ENCODE results near the gene ATF6. TPM values are rescaled to one million over a fixed set of nuclear protein-coding genes. Genes with fewer than 3 reads are reported as not detected.

Gene ATF6
- total and polyA plus RNA-seq, 8 donors = 3.4 to 54.3 (median 13.5) TPM

GRCh38 chr1:161987872-161988271 lies 221.8 kb downstream of the ATF6 start:
- 79 to 83% (median 80%) methylated on average over 5 of the region's 5 CpGs for WGBS, 5 donors
- DNase-seq = no peak
- Histone ChIP-seq H3K36me3 (no peaks in the 10 kb centered on the region), H3K27me3 (no peaks in the 10 kb centered on the region), H3K27ac (no peak overlapping the region), H3K9me3 (peaks cover 0 to 22% (median 17%) of the 10 kb centered on the region in 4 donors), H3K4me3 (no peak overlapping the region), H3K4me1 (peaks cover 0 to 8% (median 0%) of the 10 kb centered on the region in 4 donors)
- intact Hi-C loops (cut with DNase I; ENCODE audit: low total_unique reads) = no loop called here
- TF ChIP-seq EP300 (IDR thresholded peaks at IDR 0.05) (no peak), CTCF (IDR thresholded peaks at IDR 0.05) (no peak), POLR2A (IDR thresholded peaks at IDR 0.05) (no peak), POLR2AphosphoS5 (IDR thresholded peaks at IDR 0.05) (no peak)

GRCh38 chr1:161988413-161988812 lies 222.3 kb downstream of the ATF6 start:
- Histone ChIP-seq H3K27ac (no peak overlapping the region), H3K9me3 (peaks cover 0 to 22% (median 17%) of the 10 kb centered on the region in 4 donors), H3K36me3 (no peaks in the 10 kb centered on the region), H3K27me3 (no peaks in the 10 kb centered on the region), H3K4me1 (peaks cover 0 to 8% (median 0%) of the 10 kb centered on the region in 4 donors), H3K4me3 (no peak overlapping the region)
- TF ChIP-seq POLR2AphosphoS5 (IDR thresholded peaks at IDR 0.05) (no peak), CTCF (IDR thresholded peaks at IDR 0.05) (no peak), EP300 (IDR thresholded peaks at IDR 0.05) (no peak), POLR2A (IDR thresholded peaks at IDR 0.05) (no peak)
- no peak for DNase-seq
- intact Hi-C loops (cut with DNase I; ENCODE audit: low total_unique reads) = no loop called here
- WGBS, 5 donors = 61 to 73% (median 67%) methylated on average over 5 of the region's 5 CpGs

GRCh38 chr1:161989108-161989507 lies 223.0 kb downstream of the ATF6 start:
- Histone ChIP-seq H3K9me3 (peaks cover 0 to 22% (median 17%) of the 10 kb centered on the region in 4 donors), H3K4me3 (no peak overlapping the region), H3K4me1 (peaks cover 0 to 8% (median 0%) of the 10 kb centered on the region in 4 donors), H3K27ac (no peak overlapping the region), H3K36me3 (no peaks in the 10 kb centered on the region), H3K27me3 (no peaks in the 10 kb centered on the region)
- no peak for TF ChIP-seq CTCF (IDR thresholded peaks at IDR 0.05)
- no peak for TF ChIP-seq POLR2AphosphoS5 (IDR thresholded peaks at IDR 0.05)
- TF ChIP-seq EP300 (IDR thresholded peaks at IDR 0.05) = no peak
- TF ChIP-seq POLR2A (IDR thresholded peaks at IDR 0.05) = no peak
- no peak for DNase-seq
- intact Hi-C loops (cut with DNase I; ENCODE audit: low total_unique reads) = no loop called here

- no peak overlapping the region for H3K4me3 ChIP-seq
- intact Hi-C loops (cut with DNase I; ENCODE audit: low total_unique reads) = no loop called here
- H3K4me1 ChIP-seq = peaks cover 0 to 8% (median 0%) of the 10 kb centered on the region in 4 donors
- TF ChIP-seq POLR2A (IDR thresholded peaks at IDR 0.05) = no peak
- H3K27me3 ChIP-seq = no peaks in the 10 kb centered on the region
- 73 to 88% (median 84%) methylated on average over 5 of the region's 5 CpGs for WGBS, 5 donors
- H3K9me3 ChIP-seq = peaks cover 0 to 22% (median 17%) of the 10 kb centered on the region in 4 donors
- no peaks in the 10 kb centered on the region for H3K36me3 ChIP-seq
- DNase-seq = no peak
- no peak overlapping the region for H3K27ac ChIP-seq
These were observed 223.7 kb downstream of the ATF6 start for GRCh38 chr1:161989786-161990185.

GRCh38 chr1:161993576-161993975 lies 227.5 kb downstream of the ATF6 start:
- peaks cover 0 to 8% (median 0%) of the 10 kb centered on the region in 4 donors for H3K4me1 ChIP-seq
- DNase-seq = no peak
- 80 to 91% (median 88%) methylated on average over 11 of the region's 11 CpGs for WGBS, 5 donors
- intact Hi-C loops (cut with DNase I; ENCODE audit: low total_unique reads) = no loop called here
- TF ChIP-seq POLR2A (IDR thresholded peaks at IDR 0.05) (no peak), EP300 (IDR thresholded peaks at IDR 0.05) (no peak), CTCF (IDR thresholded peaks at IDR 0.05) (no peak), POLR2AphosphoS5 (IDR thresholded peaks at IDR 0.05) (no peak)
- H3K4me3 ChIP-seq = no peak overlapping the region
- no peaks in the 10 kb centered on the region for H3K36me3 ChIP-seq
- H3K9me3 ChIP-seq = peaks cover 0 to 8% (median 3%) of the 10 kb centered on the region in 4 donors
- no peaks in the 10 kb centered on the region for H3K27me3 ChIP-seq
- H3K27ac ChIP-seq = no peak overlapping the region
